GM19035 (cell line): ENCODE results near the gene APBB2.

Experiments used
- ATAC-seq: cut with Tn5 transposase; IDR thresholded peaks from one replicate; pipeline ENCODE4 v1.9.1; 2021; ENCODE audit not compliant: unreplicated experiment

Gene APBB2

GRCh38 chr4:41142376-41143310 is 71.7 kb downstream of the APBB2 start:
- ATAC-seq = no peak

GRCh38 chr4:41141900-41142299 is 72.4 kb downstream of the APBB2 start:
- ATAC-seq = no peak

GRCh38 chr4:41140410-41140809 is 73.9 kb downstream of the APBB2 start:
- ATAC-seq = no peak

DNA sequence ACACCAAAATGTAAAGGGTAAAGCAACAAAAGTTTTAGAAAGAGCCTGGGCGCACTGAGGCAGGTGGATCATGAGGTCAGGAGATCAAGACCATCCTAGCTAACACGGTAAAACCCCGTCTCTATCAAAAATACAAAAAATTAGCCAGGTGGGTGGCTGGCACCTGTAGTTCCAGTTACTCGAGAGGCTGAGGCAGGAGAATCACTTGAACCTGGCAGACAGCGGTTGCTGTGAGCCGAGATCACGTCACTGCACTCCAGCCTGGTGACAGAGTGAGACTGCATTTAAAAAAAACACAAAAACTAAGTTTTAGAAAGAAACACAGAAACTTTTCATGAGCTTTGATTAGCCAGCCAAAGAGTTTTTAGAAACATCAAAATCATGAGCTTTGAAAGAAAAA is 76.5 kb downstream of the APBB2 start:
- no peak for ATAC-seq

DNA sequence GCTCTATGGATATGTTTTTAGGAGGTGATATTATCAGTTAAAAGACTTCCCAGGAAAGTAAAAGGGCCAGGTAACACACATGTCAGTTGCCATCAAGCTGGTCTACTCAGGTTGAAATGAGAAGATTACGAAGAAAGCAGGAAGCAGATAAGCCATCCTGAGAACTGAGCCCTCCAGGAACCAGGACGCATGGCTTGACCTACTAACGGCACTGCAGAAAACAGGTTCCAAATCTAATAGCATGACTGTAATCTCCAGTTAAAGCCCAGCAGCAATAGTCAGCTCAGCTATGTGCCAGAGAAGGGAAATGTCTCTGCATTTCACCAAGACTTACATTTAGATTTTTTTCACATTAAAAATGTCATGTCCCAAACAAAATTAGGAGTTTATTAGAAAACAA is 77.9 kb downstream of the APBB2 start:
- ATAC-seq = no peak

DNA sequence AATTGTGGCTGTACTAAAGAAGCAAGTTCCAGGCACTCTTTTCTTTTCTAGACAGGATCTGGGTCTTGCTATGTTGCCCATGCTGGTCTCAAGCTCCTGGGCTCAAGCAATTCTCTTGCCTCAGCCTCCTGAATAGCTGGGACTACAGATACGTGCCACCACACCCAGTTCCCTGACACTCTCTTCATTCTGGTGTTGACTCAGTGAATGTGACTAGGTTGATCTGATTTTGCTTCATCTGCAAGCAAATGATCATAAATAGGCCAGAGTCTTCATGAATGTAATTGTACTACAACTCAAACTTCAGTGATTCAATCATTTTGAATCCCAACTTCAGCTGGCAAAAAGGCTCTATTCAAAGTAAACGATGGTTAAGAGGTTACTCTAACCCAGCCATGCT is 78.5 kb downstream of the APBB2 start:
- no peak for ATAC-seq

DNA sequence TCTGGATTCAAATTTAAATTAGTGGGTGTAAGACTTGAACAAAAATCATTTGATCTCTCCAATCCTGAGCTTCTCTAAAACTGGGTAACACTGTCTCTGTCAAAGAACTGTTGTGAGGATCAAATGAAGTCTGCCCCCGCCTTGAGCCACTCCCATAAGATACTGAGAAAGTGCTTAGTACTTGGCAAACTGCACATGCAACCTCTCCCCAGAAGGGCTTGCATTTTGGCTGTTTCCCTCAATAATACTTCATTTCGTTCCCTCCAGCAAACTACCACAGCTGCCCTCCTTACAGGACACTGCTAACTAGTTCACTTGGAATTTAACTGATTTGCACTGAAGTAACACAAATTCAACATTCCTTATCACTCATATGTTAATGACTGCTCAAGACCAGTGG is 79.8 kb downstream of the APBB2 start:
- no peak for ATAC-seq

GRCh38 chr4:41133454-41134018 is 80.8 kb downstream of the APBB2 start:
- ATAC-seq = no peak

DNA sequence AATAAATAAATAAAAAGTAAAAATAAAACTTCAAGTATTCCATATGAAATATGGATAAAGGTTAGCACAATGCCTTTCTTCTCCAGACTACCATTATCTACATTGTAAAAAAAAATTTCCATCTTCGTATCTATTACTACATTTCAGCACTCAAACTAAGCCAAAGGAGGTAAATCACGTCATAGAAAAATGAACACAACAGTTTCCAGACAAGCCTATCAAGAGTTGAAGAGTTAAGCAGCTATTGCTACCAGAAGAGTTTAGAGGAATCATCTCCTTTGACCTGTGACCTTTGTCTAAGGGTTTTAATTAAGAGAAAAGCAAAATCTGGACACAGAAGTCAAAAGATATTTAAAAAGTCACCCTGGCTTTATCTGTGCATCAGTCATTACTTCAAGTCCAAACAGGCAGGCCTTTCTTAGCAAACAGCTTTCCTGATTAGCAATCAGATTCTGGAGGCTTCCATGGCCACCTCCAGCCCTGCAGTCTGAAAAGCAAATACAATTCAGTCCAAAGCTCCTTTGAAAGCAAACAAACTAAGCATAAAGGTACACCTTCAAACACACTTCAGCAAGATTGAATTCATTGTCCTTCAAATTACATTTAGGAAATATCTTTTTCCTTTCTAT is 82.2 kb downstream of the APBB2 start:
- no peak for ATAC-seq

DNA sequence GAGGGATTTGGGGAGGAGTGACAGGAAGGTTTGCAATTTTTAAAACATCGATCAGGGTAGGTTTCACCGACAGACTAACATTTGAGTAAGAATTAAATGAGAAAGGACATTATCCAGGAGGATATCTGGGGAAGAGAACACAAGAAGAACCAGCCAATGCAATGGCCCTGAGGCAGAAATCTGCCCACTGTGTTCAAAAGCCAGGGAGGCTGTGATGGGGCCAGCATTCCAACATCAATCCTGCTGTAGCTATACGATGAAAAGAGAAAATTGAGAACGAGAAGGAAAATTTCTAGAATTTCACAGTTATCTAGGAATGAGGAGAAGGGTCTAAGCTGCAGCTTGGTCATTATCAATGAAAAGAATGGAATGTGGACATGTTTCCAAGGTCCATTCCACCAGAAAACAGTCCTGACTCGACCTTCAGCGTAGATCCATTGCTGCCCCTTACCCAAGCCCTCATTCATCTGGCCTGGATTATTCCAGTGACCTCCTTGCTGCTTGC is 84.4 kb downstream of the APBB2 start:
- no peak for ATAC-seq

- no peak for ATAC-seq
Observed at GRCh38 chr4:41129128-41129754, 85.1 kb downstream of the APBB2 start.

DNA sequence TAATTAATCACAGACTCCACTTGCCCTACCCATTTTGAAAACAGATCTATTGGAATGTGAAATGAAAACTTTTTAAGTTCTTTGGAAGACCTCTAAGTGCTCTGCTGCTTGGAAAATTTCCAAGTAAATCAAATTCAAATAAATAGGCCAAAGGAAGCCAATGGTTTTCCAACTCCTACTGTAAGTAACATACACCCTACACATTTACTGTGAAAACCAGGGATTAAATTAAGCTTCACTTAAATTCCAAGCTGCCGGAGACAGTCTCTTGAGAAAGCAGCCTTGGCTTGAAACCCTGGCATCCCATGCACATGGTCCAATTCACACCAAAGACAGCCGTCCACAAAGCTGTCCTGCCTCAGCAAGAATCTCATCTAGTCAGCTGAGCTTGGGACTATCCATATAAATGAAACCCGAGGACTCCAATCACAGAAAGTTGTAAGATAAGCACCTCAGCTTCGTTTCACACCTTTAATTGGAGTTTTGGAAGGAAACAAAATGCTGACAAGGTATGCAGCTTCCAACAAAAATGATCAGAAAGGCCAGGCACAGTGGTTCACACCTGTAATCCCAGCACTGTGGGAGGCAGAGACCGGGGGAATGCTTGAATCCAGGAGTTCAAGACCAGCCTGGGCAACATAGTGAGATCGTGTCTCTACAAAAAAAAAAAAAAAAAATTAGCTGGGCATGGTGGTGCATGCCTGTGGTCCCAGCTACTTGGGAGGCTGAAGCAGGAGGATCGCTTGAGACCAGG is 88.6 kb downstream of the APBB2 start:
- ATAC-seq = no peak

GRCh38 chr4:41124916-41125548 is 89.3 kb downstream of the APBB2 start:
- ATAC-seq = no peak

GRCh38 chr4:41122775-41123174 is 91.6 kb downstream of the APBB2 start:
- ATAC-seq = no peak

GRCh38 chr4:41122309-41122708 is 92.0 kb downstream of the APBB2 start:
- no peak for ATAC-seq

GRCh38 chr4:41121906-41122305 is 92.4 kb downstream of the APBB2 start:
- ATAC-seq = no peak

DNA sequence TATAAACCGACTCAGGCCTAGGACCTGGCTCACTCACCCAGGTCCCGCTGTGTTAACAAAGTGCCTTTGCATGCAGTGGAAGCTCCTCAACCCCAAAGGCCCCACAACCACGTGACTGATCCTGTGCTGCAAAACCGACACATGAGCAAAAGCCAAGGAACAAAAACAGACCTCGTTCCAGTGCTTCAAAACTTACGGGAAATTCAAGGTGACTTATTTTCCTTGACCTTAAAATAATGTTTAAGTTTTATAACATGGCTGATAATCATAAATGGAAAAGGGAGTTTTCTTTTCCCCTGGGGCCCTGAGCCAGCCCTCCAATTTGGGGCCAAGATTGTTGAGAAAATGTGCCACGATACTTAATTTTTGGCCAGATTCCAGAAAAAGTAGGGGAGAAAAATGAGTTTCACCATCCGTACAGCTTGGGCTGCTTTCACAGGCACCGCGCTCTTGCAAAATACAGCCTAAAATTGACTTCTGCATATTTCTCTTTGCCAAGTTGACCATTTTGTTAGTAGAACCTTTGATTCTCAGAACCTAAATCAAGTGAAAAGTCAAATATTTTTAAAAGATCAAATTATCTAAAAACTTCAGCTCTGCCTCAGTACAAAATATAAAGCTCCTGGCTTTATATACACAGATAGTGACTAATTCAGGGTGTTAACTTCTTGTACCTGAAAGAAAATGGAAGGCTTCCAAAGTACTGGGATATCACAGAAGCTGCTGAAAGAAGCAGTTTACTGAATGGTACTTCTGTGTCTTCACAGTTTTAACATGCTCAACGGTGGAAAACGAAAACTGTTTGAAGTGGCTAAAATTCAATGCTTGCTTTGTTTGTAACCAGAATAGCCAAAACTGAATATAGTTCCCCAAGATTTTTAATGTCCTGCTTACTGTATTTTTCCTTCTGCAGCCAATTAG is 93.8 kb downstream of the APBB2 start:
- ATAC-seq = no peak

GRCh38 chr4:41119867-41120295 is 94.5 kb downstream of the APBB2 start:
- ATAC-seq = no peak

DNA sequence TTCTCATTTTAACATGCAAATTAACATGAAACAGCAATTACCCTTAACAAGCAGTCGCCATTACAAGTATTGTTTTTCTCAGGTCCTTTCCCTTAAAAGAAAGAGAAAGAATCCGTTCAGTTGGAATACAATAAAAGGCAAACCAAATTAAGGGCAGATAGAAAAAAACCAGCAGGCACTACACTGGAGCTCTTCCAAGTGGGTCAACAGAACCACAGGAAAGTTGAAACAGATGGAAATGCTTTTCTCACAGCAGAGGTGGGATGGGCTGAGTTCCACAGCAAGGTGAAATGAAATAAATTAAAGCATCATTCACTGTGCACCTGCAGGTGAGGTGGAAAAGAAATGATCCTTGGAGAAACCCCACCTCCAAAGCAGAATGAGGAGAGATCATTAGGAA is 102.6 kb downstream of the APBB2 start:
- ATAC-seq = no peak
